ENCODE data around the gene SOCS2. TPM values are rescaled to one million over a fixed set of nuclear protein-coding genes. Genes with fewer than 3 reads are reported as not detected.

The SOCS2 gene
- polyA plus RNA-seq, 1 experiment = 87.5 TPM

GRCh38 chr12:93578221-93578620 is 5.7 kb downstream of the SOCS2 start:
- CTCF ChIA-PET = interaction anchor here (1.4 kb wide), 1 partner anchor 9 kb away, joined by 4 read pairs; no protein-coding TSS in a partner anchor
- no peak for DNase-seq (ENCODE audit: low read depth)
- POLR2A ChIA-PET = no interaction called here

GRCh38 chr12:93580682-93581081 is 8.2 kb downstream of the SOCS2 start:
- POLR2A ChIA-PET = no interaction called here
- Histone ChIP-seq H3K27me3 (ENCODE audit: control insufficient read depth, insufficient read depth, low read length) (no peaks in the 10 kb centered on the region), H3K4me3 (ENCODE audit: low read depth, low read length) (no peak overlapping the region), H3K36me3 (ENCODE audit: control insufficient read depth, insufficient read depth, low read length) (peaks cover 1% of the 10 kb centered on the region; the same call in 1 of the 2 replicates)
- no peak for TF ChIP-seq CTCF (IDR thresholded peaks at IDR 0.05; ENCODE audit: insufficient read depth, low read depth, low read length)
- CTCF ChIA-PET = interaction anchor here (1.0 to 1.6 kb wide), 2 partner anchors 8 to 9 kb away, joined by 3 to 6 read pairs; partner anchors contain the start of gene SOCS2
- DNase-seq (ENCODE audit: low read depth) = no peak

More at GRCh38 chr12:93578221-93578620, 5.7 kb downstream of the SOCS2 start:
- no peak overlapping the region for H3K4me3 ChIP-seq (ENCODE audit: low read depth, low read length)
- TF ChIP-seq CTCF (IDR thresholded peaks at IDR 0.05; ENCODE audit: insufficient read depth, low read depth, low read length) = no peak
- peaks cover 1% of the 10 kb centered on the region; the same call in 1 of the 2 replicates for H3K36me3 ChIP-seq (ENCODE audit: control insufficient read depth, insufficient read depth, low read length)
- no peaks in the 10 kb centered on the region for H3K27me3 ChIP-seq (ENCODE audit: control insufficient read depth, insufficient read depth, low read length)

- CTCF ChIA-PET = interaction anchor here (1.0 to 1.6 kb wide), 2 partner anchors 8 to 9 kb away, joined by 3 to 6 read pairs; partner anchors contain the start of gene SOCS2
- H3K4me3 ChIP-seq (ENCODE audit: low read depth, low read length) = no peak overlapping the region
- H3K36me3 ChIP-seq (ENCODE audit: control insufficient read depth, insufficient read depth, low read length) = peaks cover 1% of the 10 kb centered on the region; the same call in 1 of the 2 replicates
- POLR2A ChIA-PET = no interaction called here
- DNase-seq (ENCODE audit: low read depth) = no peak
- TF ChIP-seq CTCF (IDR thresholded peaks at IDR 0.05; ENCODE audit: insufficient read depth, low read depth, low read length) = no peak
- H3K27me3 ChIP-seq (ENCODE audit: control insufficient read depth, insufficient read depth, low read length) = no peaks in the 10 kb centered on the region
These were observed 8.9 kb downstream of the SOCS2 start for GRCh38 chr12:93581370-93581769.

GRCh38 chr12:93582351-93582750 is 9.9 kb downstream of the SOCS2 start:
- no peak for DNase-seq (ENCODE audit: low read depth)
- TF ChIP-seq CTCF (IDR thresholded peaks at IDR 0.05; ENCODE audit: insufficient read depth, low read depth, low read length) = no peak
- Histone ChIP-seq H3K27me3 (ENCODE audit: control insufficient read depth, insufficient read depth, low read length) (no peaks in the 10 kb centered on the region), H3K4me3 (ENCODE audit: low read depth, low read length) (no peak overlapping the region), H3K36me3 (ENCODE audit: control insufficient read depth, insufficient read depth, low read length) (no peaks in the 10 kb centered on the region; the same call in 1 of the 2 replicates)
- CTCF ChIA-PET = no interaction called here
- POLR2A ChIA-PET = no interaction called here

GRCh38 chr12:93583627-93584392 is 11.3 kb downstream of the SOCS2 start:
- Histone ChIP-seq H3K36me3 (ENCODE audit: control insufficient read depth, insufficient read depth, low read length) (no peaks in the 10 kb centered on the region; the same call in 1 of the 2 replicates), H3K4me3 (ENCODE audit: low read depth, low read length) (no peak overlapping the region), H3K27me3 (ENCODE audit: control insufficient read depth, insufficient read depth, low read length) (no peaks in the 10 kb centered on the region)
- CTCF ChIA-PET = no interaction called here
- POLR2A ChIA-PET = interaction anchor here (0.6 kb wide), 1 partner anchor 204 kb away, joined by 7 read pairs; no protein-coding TSS in a partner anchor
- no peak for TF ChIP-seq CTCF (IDR thresholded peaks at IDR 0.05; ENCODE audit: insufficient read depth, low read depth, low read length)
- no peak for DNase-seq (ENCODE audit: low read depth)
